Sigmoid colon (tissue), 7 donors: ENCODE results near the gene LIMK1. TPM values are rescaled to one million over a fixed set of nuclear protein-coding genes. Genes with fewer than 3 reads are reported as not detected.
A peak's percentile ranks its signal among the peaks of the same experiment; 100 is the strongest.

Experiments used
- DNase-seq: peaks from one replicate; pipeline ENCODE4 v3.0.0-alpha.2; 2019
- H3K27ac ChIP-seq, 4 donors: fragments of 200-600 bp; sonication (generic); one replicate each; pipeline ENCODE4 v1.5.1; 2016 to 2019; ENCODE audit warnings: mild to moderate bottlenecking in 1 of 4
- H3K27me3 ChIP-seq, 3 donors: fragments of 200-600 bp; sonication (generic); one replicate each; pipeline ENCODE4 v1.5.1; 2019; ENCODE audit warnings: mild to moderate bottlenecking in 1 of 3
- H3K36me3 ChIP-seq, 4 donors: fragments of 200-600 bp; sonication (generic); one replicate each; pipeline ENCODE4 v1.5.1; 2016 to 2019
- H3K4me1 ChIP-seq, 4 donors: fragments of 200-600 bp; sonication (generic); one replicate each; pipeline ENCODE4 v1.5.1; 2017 to 2019
- H3K4me3 ChIP-seq, 4 donors: fragments of 200-600 bp; sonication (generic); one replicate each; pipeline ENCODE4 v1.5.1; 2017 to 2019; ENCODE audit warnings: mild to moderate bottlenecking in 2 of 4, moderate library complexity in 1 of 4
- H3K9me3 ChIP-seq, 4 donors: fragments of 200-600 bp in 3 of 4; sonication (generic) in 3 of 4; one replicate each; pipeline versions ENCODE4 v1.5.1 to v1.6.1; 2013 to 2019
- EP300 ChIP-seq, 4 donors: sonication (generic); formaldehyde crosslinking; IDR thresholded peaks; one replicate each; pipeline ENCODE4 v1.6.1; 2017; ENCODE audit warnings: antibody characterized with exemption in 4 of 4
- POLR2A ChIP-seq, 2 donors: fragments of 450-650 bp; IDR thresholded peaks; one replicate each; pipeline ENCODE4 v1.6.1; 2016; ENCODE audit warnings: antibody characterized with exemption in 2 of 2, mild to moderate bottlenecking in 2 of 2, moderate library complexity in 2 of 2
- POLR2AphosphoS5 ChIP-seq, 4 donors: sonication (generic); formaldehyde crosslinking; IDR thresholded peaks; one replicate each; pipeline ENCODE4 v1.6.1; 2017; ENCODE audit warnings: antibody characterized with exemption in 4 of 4
- WGBS, 2 donors: extraction: QIAGEN DNeasy Blood & Tissue Kit; methylation state at CpG; one replicate each; pipeline ENCODE4 v1.1.7; 2013; 5-methylcytosine and 5-hydroxymethylcytosine counted together
- intact Hi-C: fragments of 100-400 bp; cut with DNase I; formaldehyde crosslinking; loops from one replicate; pipeline ENCODE4 v1.15.1; 2023
- polyA plus RNA-seq, 3 donors: library from polyadenylated mRNA; stranded (reverse); fragments of 200-250 nt; gene quantifications; one replicate each; pipeline ENCODE4 v1.2.3, GENCODE V29; 2013
- total RNA-seq, 4 donors: library from RNA; depleted of rRNA; stranded (reverse); fragments of >200 nt; gene quantifications; one replicate each; pipeline ENCODE4 v1.1.0, GENCODE V29; 2016
- TF ChIP-seq, protein P1 (sequence below), 4 experiments: fragments of 450-650 bp in 3 of 4; fragments of 200-600 bp in 1 of 4; IDR thresholded peaks; one replicate each; pipeline ENCODE4 v1.5.1; 2016 to 2019; ENCODE audit warnings: antibody characterized with exemption in 4 of 4, mild to moderate bottlenecking in 3 of 4, moderate library complexity in 2 of 4
- donor health status: healthy with polysubstance abuse.
- donor health status: Bipolar disorder and iron deficiency.
- donor health status: healthy.

The LIMK1 gene
- total and polyA plus RNA-seq, 7 donors: 4.6 to 16.3 (median 9.6) TPM

DNA sequence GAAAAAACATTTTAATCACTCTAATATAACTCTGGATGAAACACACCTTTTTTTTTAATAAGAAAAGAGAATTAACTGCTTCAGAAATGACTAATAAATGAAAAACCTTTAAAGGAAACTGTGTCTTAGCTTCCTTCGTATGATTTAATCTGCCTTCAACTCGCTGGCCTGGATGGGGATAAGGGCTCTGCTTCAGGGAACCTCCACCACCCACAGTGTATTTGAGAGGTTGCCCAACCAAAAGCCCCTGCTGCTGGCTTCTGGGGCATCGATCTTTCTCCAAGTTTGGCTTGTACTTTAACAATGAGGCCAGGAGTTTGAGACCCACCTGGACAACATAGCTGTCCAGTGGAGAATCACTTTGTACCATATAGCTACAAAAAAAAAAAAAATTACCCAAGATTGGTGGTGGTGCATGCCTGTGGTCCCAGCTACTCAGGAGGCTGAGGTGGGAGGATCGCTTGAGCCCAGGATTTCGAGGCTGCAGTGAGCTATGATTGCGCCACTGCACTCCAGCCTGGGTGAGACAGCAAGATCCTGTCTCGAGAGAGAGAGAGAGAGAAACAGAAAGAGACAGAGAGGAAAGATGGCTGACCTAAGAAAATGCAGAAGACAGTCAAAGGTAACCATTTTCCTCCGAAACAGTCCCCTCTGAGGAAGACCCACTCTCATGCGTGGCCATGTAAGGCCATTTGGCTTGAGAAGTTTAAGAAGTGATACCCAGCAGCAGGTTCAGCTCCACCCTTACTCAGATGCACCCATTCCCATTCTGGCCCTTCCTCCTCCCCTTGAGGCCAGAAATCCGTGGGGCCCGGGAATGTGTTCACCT is 13.6 kb upstream of the LIMK1 start:
- H3K4me1 ChIP-seq: no peaks in the 10 kb centered on the region
- intact Hi-C loops: loop anchor here (5.0 kb wide), 1 partner anchor 332 kb away; no protein-coding TSS in a partner anchor
- no peaks in the 10 kb centered on the region for H3K27me3 ChIP-seq
- peak overlapping the region in 1 of 4 donors; percentile 11 for H3K27ac ChIP-seq
- TF ChIP-seq EP300 (IDR thresholded peaks at IDR 0.05) (no peak), POLR2A (IDR thresholded peaks at IDR 0.05) (no peak), POLR2AphosphoS5 (IDR thresholded peaks at IDR 0.05) (no peak)
- TF ChIP-seq, protein P1, sequence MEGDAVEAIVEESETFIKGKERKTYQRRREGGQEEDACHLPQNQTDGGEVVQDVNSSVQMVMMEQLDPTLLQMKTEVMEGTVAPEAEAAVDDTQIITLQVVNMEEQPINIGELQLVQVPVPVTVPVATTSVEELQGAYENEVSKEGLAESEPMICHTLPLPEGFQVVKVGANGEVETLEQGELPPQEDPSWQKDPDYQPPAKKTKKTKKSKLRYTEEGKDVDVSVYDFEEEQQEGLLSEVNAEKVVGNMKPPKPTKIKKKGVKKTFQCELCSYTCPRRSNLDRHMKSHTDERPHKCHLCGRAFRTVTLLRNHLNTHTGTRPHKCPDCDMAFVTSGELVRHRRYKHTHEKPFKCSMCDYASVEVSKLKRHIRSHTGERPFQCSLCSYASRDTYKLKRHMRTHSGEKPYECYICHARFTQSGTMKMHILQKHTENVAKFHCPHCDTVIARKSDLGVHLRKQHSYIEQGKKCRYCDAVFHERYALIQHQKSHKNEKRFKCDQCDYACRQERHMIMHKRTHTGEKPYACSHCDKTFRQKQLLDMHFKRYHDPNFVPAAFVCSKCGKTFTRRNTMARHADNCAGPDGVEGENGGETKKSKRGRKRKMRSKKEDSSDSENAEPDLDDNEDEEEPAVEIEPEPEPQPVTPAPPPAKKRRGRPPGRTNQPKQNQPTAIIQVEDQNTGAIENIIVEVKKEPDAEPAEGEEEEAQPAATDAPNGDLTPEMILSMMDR (IDR thresholded peaks at IDR 0.05): no peak
- DNase-seq: no peak
- WGBS, 2 donors: 84% methylated on average over 11 of the region's 11 CpGs
- no peak overlapping the region for H3K4me3 ChIP-seq
- no peaks in the 10 kb centered on the region for H3K9me3 ChIP-seq
- H3K36me3 ChIP-seq: peaks cover 0 to 18% (median 0%) of the 10 kb centered on the region in 4 donors

DNA sequence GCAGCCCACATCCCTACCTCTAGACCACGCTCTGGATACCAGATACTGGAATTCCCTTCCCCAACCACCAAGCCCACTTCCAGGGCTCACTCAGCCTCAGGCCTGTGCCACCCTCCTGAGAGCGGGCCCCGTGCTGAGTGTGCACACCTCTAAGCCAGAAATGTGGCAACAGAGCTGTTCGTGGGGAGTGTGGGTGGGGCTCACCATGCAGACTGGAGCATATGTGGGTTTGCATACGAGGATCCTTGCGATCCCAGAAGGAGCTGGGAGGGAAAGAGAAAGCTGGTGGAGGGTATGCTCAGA is 13.0 kb upstream of the LIMK1 start:
- WGBS, 2 donors: 79 to 80% methylated on average over 6 of the region's 6 CpGs
- Histone ChIP-seq H3K27me3 (no peaks in the 10 kb centered on the region), H3K4me3 (no peak overlapping the region), H3K9me3 (no peaks in the 10 kb centered on the region), H3K27ac (peak overlapping the region in 1 of 4 donors; percentile 11), H3K4me1 (no peaks in the 10 kb centered on the region), H3K36me3 (peaks cover 0 to 12% (median 0%) of the 10 kb centered on the region in 4 donors)
- TF ChIP-seq, protein P1 (IDR thresholded peaks at IDR 0.05): no peak
- no peak for DNase-seq
- intact Hi-C loops: no loop called here

DNA sequence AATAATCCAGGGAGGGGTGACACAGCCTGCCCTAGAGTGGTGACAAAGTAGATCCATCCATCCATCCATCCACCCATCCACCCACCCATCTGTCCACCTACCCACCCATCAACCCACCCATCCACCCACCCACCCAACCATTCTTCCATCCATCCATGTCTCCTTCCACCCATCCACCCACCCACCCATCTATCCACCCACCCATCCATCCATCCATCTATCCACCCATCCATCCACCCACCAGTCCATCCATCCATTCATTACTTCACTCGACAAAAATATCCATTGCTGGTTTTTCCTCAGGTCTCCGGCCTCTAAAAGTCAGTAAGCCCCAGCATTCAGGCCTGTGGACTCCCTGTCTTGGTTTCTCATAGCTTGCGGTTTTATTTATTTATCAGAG is 12.5 kb upstream of the LIMK1 start:
- Histone ChIP-seq H3K27me3 (no peaks in the 10 kb centered on the region), H3K9me3 (no peaks in the 10 kb centered on the region), H3K36me3 (peaks cover 0 to 7% (median 0%) of the 10 kb centered on the region in 4 donors), H3K4me1 (no peaks in the 10 kb centered on the region), H3K4me3 (no peak overlapping the region), H3K27ac (no peak overlapping the region)
- intact Hi-C loops: no loop called here
- DNase-seq: no peak
- TF ChIP-seq POLR2A (IDR thresholded peaks at IDR 0.05) (no peak), POLR2AphosphoS5 (IDR thresholded peaks at IDR 0.05) (no peak), EP300 (IDR thresholded peaks at IDR 0.05) (no peak)
- TF ChIP-seq, protein P1 (IDR thresholded peaks at IDR 0.05): no peak
- WGBS, 2 donors: 94 to 96% methylated on average over 3 of the region's 3 CpGs

DNA sequence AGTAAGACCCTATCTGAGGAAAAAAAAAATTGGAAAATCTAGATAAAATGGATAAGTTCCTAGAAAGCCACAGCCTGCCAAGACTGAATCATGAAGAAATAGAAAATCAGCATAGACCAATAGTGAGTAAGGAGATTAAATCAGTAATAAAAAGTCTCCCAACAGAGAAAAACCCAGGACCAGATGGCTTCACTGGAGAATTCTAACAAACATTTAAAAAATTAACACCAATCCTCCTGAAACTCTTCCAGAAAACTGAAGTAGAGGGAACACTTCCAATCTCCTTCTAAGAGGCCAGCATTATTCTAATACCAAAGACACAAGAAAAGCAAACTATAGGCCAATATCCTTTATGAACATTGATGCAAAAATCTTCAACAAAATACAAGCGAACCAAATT is 8.8 kb upstream of the LIMK1 start:
- no peak for TF ChIP-seq POLR2AphosphoS5 (IDR thresholded peaks at IDR 0.05)
- TF ChIP-seq POLR2A (IDR thresholded peaks at IDR 0.05): no peak
- TF ChIP-seq, protein P1 (IDR thresholded peaks at IDR 0.05): no peak
- TF ChIP-seq EP300 (IDR thresholded peaks at IDR 0.05): no peak
- no peaks in the 10 kb centered on the region for H3K9me3 ChIP-seq
- H3K36me3 ChIP-seq: no peaks in the 10 kb centered on the region
- 90 to 91% methylated on average over 1 of the region's 1 CpG for WGBS, 2 donors
- H3K27me3 ChIP-seq: no peaks in the 10 kb centered on the region
- no peak overlapping the region for H3K4me3 ChIP-seq
- H3K4me1 ChIP-seq: no peaks in the 10 kb centered on the region
- H3K27ac ChIP-seq: no peak overlapping the region
- no peak for DNase-seq
- intact Hi-C loops: no loop called here

DNA sequence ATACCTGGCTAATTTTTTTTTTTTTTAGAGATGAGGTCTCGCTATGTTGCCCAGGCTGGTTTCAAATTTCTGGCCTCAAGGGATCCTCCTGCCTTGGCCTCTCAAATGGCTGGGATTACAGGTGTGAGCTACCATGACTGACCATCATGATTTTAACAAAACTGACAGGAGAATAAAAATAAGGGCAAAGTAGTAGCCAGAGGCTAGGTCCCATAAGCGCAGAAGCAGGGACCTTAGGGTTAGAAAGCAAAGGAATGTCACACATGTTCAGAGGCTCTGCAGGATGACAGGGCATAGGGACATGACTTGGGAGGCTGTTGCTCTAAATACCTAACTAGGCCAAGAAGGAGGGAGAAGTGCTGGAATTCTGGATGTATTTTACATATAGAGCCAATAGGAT is 5.1 kb upstream of the LIMK1 start:
- 95 to 98% methylated on average over 2 of the region's 2 CpGs for WGBS, 2 donors
- TF ChIP-seq, protein P1 (IDR thresholded peaks at IDR 0.05): no peak
- TF ChIP-seq EP300 (IDR thresholded peaks at IDR 0.05) (no peak), POLR2A (IDR thresholded peaks at IDR 0.05) (no peak)
- Histone ChIP-seq H3K4me3 (no peak overlapping the region), H3K27ac (no peak overlapping the region), H3K4me1 (peaks cover 0 to 7% (median 6%) of the 10 kb centered on the region in 4 donors), H3K36me3 (no peaks in the 10 kb centered on the region), H3K9me3 (no peaks in the 10 kb centered on the region), H3K27me3 (no peaks in the 10 kb centered on the region)
- intact Hi-C loops: no loop called here
- DNase-seq: no peak
